ENCODE data around the gene RPS6KA2. TPM values are rescaled to one million over a fixed set of nuclear protein-coding genes. Genes with fewer than 3 reads are reported as not detected.

Gene RPS6KA2
- total RNA-seq, 4 donors from 2014 or later, result 55.4 to 119 (median 76.4) TPM

- TF ChIP-seq POLR2A (IDR thresholded peaks at IDR 0.05), result no peak
- TF ChIP-seq, protein P1, sequence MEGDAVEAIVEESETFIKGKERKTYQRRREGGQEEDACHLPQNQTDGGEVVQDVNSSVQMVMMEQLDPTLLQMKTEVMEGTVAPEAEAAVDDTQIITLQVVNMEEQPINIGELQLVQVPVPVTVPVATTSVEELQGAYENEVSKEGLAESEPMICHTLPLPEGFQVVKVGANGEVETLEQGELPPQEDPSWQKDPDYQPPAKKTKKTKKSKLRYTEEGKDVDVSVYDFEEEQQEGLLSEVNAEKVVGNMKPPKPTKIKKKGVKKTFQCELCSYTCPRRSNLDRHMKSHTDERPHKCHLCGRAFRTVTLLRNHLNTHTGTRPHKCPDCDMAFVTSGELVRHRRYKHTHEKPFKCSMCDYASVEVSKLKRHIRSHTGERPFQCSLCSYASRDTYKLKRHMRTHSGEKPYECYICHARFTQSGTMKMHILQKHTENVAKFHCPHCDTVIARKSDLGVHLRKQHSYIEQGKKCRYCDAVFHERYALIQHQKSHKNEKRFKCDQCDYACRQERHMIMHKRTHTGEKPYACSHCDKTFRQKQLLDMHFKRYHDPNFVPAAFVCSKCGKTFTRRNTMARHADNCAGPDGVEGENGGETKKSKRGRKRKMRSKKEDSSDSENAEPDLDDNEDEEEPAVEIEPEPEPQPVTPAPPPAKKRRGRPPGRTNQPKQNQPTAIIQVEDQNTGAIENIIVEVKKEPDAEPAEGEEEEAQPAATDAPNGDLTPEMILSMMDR (IDR thresholded peaks at IDR 0.05), result no peak
- no peak for TF ChIP-seq EP300 (IDR thresholded peaks at IDR 0.05)
- no peak for TF ChIP-seq POLR2AphosphoS5 (IDR thresholded peaks at IDR 0.05)
- Histone ChIP-seq H3K9me3 (no peaks in the 10 kb centered on the region), H3K4me1 (peaks cover 0 to 7% (median 0%) of the 10 kb centered on the region in 3 donors), H3K36me3 (peaks cover 0 to 94% of the 10 kb centered on the region in 2 donors), H3K27ac (no peak overlapping the region), H3K4me3 (no peak overlapping the region), H3K27me3 (no peaks in the 10 kb centered on the region)
- WGBS, 2 donors (ENCODE audit: low coverage in 1 of 2), result 89 to 96% methylated on average over 3 to 21 of the region's 25 CpGs
- no peak for ATAC-seq
These were observed 128.8 kb downstream of the RPS6KA2 start for GRCh38 chr6:166498228-166498627.

- Histone ChIP-seq H3K27me3 (no peaks in the 10 kb centered on the region), H3K4me1 (peaks cover 0 to 3% (median 0%) of the 10 kb centered on the region in 3 donors), H3K9me3 (no peaks in the 10 kb centered on the region), H3K36me3 (peaks cover 0 to 90% of the 10 kb centered on the region in 2 donors), H3K4me3 (no peak overlapping the region), H3K27ac (no peak overlapping the region)
- TF ChIP-seq POLR2A (IDR thresholded peaks at IDR 0.05) (no peak), EP300 (IDR thresholded peaks at IDR 0.05) (no peak), POLR2AphosphoS5 (IDR thresholded peaks at IDR 0.05) (no peak)
- TF ChIP-seq, protein P1 (IDR thresholded peaks at IDR 0.05), result no peak
- no peak for ATAC-seq
- WGBS, 2 donors (ENCODE audit: low coverage in 1 of 2), result 88 to 92% methylated on average over 10 to 12 of the region's 32 CpGs
These were observed 129.8 kb downstream of the RPS6KA2 start for GRCh38 chr6:166497087-166497899.

DNA sequence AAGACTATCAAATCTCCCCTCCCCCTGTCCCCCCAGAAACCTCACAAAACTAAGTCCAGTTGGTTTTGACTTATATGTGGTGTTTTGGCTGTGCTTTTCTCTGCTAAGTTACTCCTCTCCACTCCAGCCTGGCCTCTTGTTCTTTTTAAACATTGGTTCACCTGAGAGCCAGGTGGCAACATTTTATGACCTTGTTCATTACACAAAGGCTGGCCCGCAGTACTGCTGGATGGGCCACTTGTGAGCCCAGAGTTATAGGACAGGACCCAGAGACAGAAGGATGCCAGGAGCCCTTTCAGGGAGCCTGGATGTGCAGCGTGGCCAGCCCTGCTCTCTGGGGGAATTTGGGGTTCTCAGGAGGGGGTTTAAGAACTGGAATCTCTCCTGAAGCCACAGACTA is 130.6 kb downstream of the RPS6KA2 start:
- TF ChIP-seq, protein P1 (IDR thresholded peaks at IDR 0.05), result no peak
- TF ChIP-seq EP300 (IDR thresholded peaks at IDR 0.05) (no peak), POLR2A (IDR thresholded peaks at IDR 0.05) (no peak), POLR2AphosphoS5 (IDR thresholded peaks at IDR 0.05) (no peak)
- no peaks in the 10 kb centered on the region for H3K4me1 ChIP-seq
- H3K27ac ChIP-seq, result no peak overlapping the region
- no peaks in the 10 kb centered on the region for H3K9me3 ChIP-seq
- H3K36me3 ChIP-seq, result peaks cover 0 to 83% of the 10 kb centered on the region in 2 donors
- no peaks in the 10 kb centered on the region for H3K27me3 ChIP-seq
- no peak overlapping the region for H3K4me3 ChIP-seq
- ATAC-seq, result no peak
- WGBS, 2 donors (ENCODE audit: low coverage in 1 of 2), result 100% methylated on average over 1 of the region's 2 CpGs; no CpG with 5 or more reads in 1 of the 2 donors

DNA sequence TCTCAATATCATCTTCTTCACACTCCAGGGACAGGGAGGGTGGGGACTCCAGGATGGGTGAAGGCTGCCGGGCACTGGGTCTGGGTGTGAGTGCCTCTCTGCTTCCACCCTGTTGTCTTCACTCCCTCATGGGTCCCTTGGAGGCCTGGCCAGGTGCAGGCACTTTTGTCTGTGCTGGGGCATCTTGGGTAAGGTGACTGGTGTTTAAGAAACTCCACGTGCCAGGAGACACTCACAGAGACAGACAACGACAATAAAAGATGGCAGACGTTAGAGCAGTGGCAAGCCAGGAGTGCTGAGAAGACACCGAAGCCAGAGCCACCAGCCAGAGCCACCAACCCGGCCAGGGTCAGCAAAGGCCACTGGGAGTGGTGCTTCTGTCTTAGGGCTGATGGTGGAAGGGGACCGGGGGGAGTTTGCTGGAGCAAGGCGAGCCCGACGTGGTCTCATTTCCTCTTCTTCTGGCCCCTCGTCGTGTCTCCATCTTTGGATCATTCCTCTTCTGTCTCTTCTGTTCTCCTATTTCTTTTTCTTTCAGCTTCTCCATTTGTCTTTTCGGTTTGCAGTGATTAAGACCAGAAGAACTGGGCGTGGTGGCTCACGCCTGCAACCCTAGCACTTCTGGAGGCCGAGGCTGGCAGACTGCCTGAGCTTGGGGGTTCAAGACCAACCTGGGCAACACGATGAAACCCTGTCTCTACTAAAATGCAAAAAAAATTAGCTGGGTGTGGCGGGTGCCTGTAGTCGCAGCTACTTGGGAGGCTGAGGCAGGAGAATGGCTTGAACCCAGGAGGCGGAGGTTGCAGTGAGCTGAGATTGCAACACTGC is 131.3 kb downstream of the RPS6KA2 start:
- ATAC-seq, result no peak
- H3K27ac ChIP-seq, result no peak overlapping the region
- WGBS, 2 donors (ENCODE audit: low coverage in 1 of 2), result 75 to 80% methylated on average over 2 to 10 of the region's 20 CpGs
- no peak for TF ChIP-seq POLR2AphosphoS5 (IDR thresholded peaks at IDR 0.05)
- TF ChIP-seq, protein P1 (IDR thresholded peaks at IDR 0.05), result no peak
- TF ChIP-seq POLR2A (IDR thresholded peaks at IDR 0.05), result no peak
- TF ChIP-seq EP300 (IDR thresholded peaks at IDR 0.05), result no peak
- H3K36me3 ChIP-seq, result peaks cover 0 to 81% of the 10 kb centered on the region in 2 donors
- no peak overlapping the region for H3K4me3 ChIP-seq
- H3K4me1 ChIP-seq, result no peaks in the 10 kb centered on the region
- no peaks in the 10 kb centered on the region for H3K27me3 ChIP-seq
- H3K9me3 ChIP-seq, result no peaks in the 10 kb centered on the region

All from gastroesophageal sphincter (tissue), 4 donors.